ENCODE results near the gene EGFR. TPM values are rescaled to one million over a fixed set of nuclear protein-coding genes. Genes with fewer than 3 reads are reported as not detected.

EGFR gene
- total RNA-seq, 1 donor from 2014 or later, result 78.3 TPM

DNA sequence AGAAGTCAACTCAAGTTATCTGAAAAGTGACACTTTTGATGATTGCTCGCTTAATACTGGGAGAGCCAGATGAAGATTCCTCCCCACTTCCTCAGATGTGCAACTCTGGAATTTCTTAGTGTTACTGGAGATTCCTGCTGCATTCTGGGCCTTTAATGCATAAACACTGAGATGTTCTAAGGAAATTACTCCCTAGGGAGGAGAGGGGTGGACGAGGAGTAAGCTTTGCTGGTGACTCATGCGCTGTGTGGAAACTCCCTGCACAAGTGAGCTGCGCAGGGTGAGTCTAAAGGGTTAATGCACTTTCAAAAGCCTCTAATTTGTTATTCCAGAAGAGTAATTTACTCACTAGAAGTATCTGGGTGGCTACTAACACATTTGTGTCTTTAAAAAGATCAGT, 46.3 kb downstream of the EGFR start:
- DNase-seq, result no peak
- no peaks in the 10 kb centered on the region for H3K9me3 ChIP-seq
- TF ChIP-seq, protein P1, sequence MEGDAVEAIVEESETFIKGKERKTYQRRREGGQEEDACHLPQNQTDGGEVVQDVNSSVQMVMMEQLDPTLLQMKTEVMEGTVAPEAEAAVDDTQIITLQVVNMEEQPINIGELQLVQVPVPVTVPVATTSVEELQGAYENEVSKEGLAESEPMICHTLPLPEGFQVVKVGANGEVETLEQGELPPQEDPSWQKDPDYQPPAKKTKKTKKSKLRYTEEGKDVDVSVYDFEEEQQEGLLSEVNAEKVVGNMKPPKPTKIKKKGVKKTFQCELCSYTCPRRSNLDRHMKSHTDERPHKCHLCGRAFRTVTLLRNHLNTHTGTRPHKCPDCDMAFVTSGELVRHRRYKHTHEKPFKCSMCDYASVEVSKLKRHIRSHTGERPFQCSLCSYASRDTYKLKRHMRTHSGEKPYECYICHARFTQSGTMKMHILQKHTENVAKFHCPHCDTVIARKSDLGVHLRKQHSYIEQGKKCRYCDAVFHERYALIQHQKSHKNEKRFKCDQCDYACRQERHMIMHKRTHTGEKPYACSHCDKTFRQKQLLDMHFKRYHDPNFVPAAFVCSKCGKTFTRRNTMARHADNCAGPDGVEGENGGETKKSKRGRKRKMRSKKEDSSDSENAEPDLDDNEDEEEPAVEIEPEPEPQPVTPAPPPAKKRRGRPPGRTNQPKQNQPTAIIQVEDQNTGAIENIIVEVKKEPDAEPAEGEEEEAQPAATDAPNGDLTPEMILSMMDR (IDR thresholded peaks at IDR 0.05), result no peak
- peak overlapping the region; percentile 72 for H3K27ac ChIP-seq
- ATAC-seq, result peak; percentile 48
- peaks cover 23% of the 10 kb centered on the region for H3K4me1 ChIP-seq
- H3K36me3 ChIP-seq, result no peaks in the 10 kb centered on the region
- no peaks in the 10 kb centered on the region for H3K27me3 ChIP-seq
- H3K4me3 ChIP-seq, result no peak overlapping the region
- intact Hi-C loops (cut with DNase I), result no loop called here

DNA sequence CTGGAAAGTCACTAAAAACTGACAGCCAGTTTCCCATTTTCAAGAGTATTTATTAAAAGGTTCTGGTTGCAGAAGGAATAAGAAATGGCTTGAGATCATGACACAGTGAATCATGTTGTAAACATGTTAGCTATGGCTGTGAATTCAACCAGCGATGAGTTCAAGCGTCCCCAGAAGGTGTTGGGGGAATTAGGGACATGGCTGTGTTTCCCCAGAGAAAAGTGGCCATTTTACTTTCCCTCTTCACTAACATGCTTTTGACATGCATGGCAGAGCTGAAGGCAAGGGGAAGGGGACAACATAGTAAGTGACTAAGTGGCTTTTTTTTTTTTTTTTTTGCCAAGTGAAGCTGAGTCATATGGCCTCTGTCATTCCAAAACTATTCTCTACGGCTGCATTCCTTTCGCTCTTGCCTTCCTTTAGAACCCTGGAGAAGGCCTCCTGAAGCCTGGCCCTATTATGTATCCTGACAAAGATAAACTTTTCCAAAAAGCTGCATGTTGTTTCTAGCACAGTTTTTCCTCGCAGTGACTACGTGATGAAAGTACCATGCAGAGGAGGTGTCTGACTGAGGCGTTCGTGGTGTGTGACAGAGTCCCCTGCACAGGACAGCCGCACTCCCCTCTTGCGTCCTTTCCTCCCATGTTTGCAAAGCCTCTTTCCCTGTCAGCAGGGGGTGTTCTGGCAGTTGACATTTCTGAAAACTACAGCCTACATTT, 46.9 kb downstream of the EGFR start:
- peak overlapping the region; percentile 72 for H3K27ac ChIP-seq
- DNase-seq, result no peak
- H3K4me1 ChIP-seq, result peaks cover 23% of the 10 kb centered on the region
- ATAC-seq, result peak; percentile 75
- intact Hi-C loops (cut with DNase I), result no loop called here
- no peak overlapping the region for H3K4me3 ChIP-seq
- TF ChIP-seq, protein P1 (IDR thresholded peaks at IDR 0.05), result no peak
- no peaks in the 10 kb centered on the region for H3K27me3 ChIP-seq
- no peaks in the 10 kb centered on the region for H3K36me3 ChIP-seq
- no peaks in the 10 kb centered on the region for H3K9me3 ChIP-seq

GRCh38 chr7:55066524-55066923, 47.7 kb downstream of the EGFR start:
- Histone ChIP-seq H3K27me3 (no peaks in the 10 kb centered on the region), H3K36me3 (no peaks in the 10 kb centered on the region), H3K4me3 (no peak overlapping the region), H3K9me3 (no peaks in the 10 kb centered on the region), H3K4me1 (peaks cover 17% of the 10 kb centered on the region), H3K27ac (peak overlapping the region; percentile 72)
- intact Hi-C loops (cut with DNase I), result no loop called here
- TF ChIP-seq, protein P1 (IDR thresholded peaks at IDR 0.05), result no peak
- ATAC-seq, result peak; percentile 53
- DNase-seq, result no peak

DNA sequence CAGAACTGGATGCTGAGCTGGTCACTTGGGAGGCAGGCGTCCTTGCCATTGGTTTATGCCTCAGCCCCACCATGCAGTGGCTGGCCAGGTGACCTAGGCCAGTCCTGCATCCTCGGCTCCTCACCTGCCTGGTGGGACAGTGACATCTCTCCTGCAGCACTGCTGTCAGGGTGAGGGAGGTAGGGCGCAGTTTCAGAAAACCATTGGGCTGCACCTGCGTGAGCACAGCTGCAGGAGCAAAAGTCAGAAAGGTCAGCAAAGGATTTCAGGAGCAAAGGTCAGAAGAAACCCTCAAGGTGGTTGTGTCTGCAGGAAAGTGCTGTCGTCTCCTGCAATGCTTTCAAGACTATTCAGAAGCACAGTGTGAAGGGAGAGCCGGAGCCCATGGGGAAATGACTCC, 48.1 kb downstream of the EGFR start:
- DNase-seq, result no peak
- Histone ChIP-seq H3K9me3 (no peaks in the 10 kb centered on the region), H3K4me3 (no peak overlapping the region), H3K27ac (peak overlapping the region; percentile 72), H3K4me1 (peaks cover 17% of the 10 kb centered on the region), H3K27me3 (no peaks in the 10 kb centered on the region), H3K36me3 (no peaks in the 10 kb centered on the region)
- intact Hi-C loops (cut with DNase I), result no loop called here
- ATAC-seq, result no peak
- TF ChIP-seq, protein P1 (IDR thresholded peaks at IDR 0.05), result no peak

DNA sequence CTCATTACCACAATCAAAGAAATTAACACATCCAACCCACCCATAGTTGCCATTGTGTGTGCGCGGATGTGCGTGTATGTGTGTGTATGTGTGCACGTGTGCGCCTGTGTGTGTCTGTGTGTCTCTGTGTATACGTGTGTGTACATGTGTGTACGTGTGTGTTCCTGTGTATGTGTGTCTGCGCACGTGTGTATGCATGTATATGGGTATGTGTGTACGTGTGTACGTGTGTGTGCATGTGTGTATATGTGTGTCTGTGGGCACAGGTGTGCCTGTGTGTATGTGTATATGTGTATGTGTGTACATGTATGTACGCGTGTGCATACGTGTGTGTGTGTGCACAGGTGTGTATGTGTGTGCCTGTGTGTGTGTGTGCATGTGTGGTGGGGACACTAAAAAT, 48.9 kb downstream of the EGFR start:
- intact Hi-C loops (cut with DNase I), result no loop called here
- H3K4me3 ChIP-seq, result no peak overlapping the region
- DNase-seq (no peak), ATAC-seq (no peak)
- no peaks in the 10 kb centered on the region for H3K36me3 ChIP-seq
- no peaks in the 10 kb centered on the region for H3K9me3 ChIP-seq
- no peak overlapping the region for H3K27ac ChIP-seq
- H3K4me1 ChIP-seq, result peaks cover 19% of the 10 kb centered on the region
- TF ChIP-seq, protein P1 (IDR thresholded peaks at IDR 0.05), result no peak
- H3K27me3 ChIP-seq, result no peaks in the 10 kb centered on the region
